HG02798 (cell line): Measurements from ENCODE around the gene ELMO1.

Source experiments
- ATAC-seq: cut with Tn5 transposase; IDR thresholded peaks from one replicate; pipeline ENCODE4 v1.9.1; 2021; ENCODE audit warnings: mild to moderate bottlenecking; ENCODE audit not compliant: unreplicated experiment, poor library complexity

ELMO1 gene

DNA sequence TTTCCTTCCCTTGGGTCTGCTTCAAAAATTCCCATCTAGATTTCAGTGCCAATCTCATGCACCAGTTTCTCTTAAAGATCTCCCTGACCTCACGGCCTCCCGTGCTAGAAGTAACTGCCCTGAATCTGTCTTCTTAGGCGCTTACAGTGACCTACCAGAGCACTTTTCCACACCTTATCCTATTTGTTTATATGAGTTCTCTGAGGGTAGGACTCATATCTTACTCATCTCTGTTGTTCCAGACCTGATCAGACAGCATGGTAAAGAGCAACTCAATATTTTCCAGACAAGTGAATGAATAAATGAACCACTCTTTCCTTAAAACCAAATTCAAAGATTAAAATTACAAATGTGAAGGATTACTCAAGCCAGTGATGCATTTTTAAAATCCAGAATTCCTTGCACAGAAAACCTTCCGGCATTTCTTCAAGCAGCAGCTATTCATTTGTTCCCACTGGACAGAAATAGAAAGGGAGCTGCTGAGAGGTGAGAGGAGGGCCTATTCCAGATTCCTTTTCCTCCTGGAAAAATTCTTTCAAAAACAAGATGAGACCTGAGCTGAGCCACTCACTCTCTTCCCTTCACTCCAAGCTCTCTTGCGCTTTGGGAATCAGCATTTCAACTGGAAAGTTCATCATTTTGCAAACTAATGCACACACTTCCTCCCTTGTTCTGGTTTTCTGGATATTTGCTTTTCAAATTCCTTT is 94.6 kb downstream of the ELMO1 start:
- no peak for ATAC-seq

- ATAC-seq = peak; percentile 79
These were observed 95.4 kb downstream of the ELMO1 start for GRCh38 chr7:37352974-37353948.

DNA sequence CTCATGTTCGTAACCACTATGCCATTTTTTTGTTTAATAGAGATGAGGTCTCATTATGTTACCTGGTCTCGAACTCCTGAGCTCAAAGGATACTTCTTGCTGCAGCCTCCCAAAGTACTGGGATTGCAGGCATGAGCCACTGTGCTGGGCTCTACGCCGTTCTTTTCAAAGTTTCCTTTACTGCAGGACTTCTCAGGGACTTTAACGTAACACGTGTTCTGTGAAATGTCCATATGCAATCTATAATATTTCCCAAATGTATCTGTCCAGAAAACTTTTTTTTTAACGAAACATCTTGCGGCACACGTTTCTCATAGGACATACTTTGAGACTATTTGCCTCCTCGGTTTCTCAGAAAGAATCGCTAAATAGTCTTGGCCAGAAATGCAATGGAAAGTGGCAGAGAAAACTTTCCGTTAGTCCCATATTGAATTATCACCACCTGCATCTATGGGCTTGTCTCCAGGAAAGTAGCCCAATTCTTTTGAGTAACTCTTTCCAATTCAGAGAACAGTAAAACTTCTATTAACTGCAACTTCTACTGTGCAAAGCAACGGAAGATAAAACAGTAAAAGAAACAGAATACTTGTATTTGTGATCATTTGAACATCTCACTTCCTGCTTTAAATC is 96.3 kb downstream of the ELMO1 start:
- no peak for ATAC-seq

DNA sequence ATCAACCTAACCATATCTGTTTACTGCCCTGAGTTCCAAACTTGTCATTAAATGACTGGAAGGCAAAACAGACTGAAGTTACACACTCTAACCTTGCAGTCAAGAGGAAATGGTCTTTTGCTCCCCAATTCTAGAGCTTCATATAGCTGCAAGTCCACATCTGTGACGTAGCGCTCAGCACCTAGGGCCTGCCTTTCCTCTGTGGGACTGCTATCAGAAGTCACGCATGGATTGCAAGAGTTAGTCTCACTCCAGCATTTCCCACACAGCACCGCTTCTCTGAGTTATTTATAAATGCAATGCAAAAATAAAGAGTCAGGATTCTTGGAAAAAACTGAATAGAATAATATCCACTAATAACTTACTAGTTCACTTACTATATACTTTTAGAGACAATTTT is 96.9 kb downstream of the ELMO1 start:
- ATAC-seq = no peak

- no peak for ATAC-seq
These were observed 98.6 kb downstream of the ELMO1 start for GRCh38 chr7:37349979-37350590.

GRCh38 chr7:37348982-37349381 is 99.7 kb downstream of the ELMO1 start:
- no peak for ATAC-seq

DNA sequence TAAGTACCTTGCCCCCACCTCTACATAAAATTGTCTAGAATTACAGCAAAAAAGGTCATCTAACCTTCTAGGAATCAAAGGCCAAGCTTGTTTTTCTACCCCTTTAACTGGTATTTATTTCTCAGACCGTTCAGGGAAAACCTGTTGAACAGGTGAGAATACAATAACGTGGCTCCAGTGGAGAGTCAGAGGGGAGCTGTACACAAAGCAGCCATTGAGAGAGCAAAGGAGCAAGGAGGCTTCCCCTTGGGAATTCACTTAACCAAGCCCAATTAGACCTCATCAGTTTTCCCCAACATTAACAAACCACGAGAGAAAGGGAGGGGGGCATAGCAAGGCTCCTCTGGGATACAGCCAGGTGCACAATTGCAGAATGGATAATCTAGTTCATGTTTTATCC is 101.9 kb downstream of the ELMO1 start:
- no peak for ATAC-seq

GRCh38 chr7:37344886-37345579 is 103.6 kb downstream of the ELMO1 start:
- ATAC-seq = no peak

GRCh38 chr7:37342688-37343471 is 105.8 kb downstream of the ELMO1 start:
- ATAC-seq = peak; percentile 67

GRCh38 chr7:37342176-37342687 is 106.4 kb downstream of the ELMO1 start:
- no peak for ATAC-seq

GRCh38 chr7:37341033-37341630 is 107.5 kb downstream of the ELMO1 start:
- peak; percentile 56 for ATAC-seq

DNA sequence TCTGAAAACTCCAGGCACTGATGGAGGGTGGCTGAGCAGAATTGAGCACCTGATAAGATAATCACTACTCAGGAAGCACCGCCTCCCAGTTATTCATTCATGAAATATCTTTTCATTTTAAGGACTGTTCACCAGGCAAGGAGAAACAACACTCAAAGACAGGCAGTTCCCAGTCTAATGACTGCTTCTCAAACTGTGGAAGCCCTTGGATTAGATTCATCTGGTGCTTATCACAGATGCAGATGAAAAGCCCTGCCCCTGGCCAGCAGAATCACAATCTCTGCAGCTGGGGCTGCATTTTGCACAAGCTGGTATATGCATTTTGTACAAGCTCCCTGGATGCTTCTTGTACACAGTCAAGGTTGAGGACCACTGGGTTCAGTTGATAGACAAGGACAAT is 109.7 kb downstream of the ELMO1 start:
- ATAC-seq = no peak

- ATAC-seq = peak; percentile 14
These were observed 111.1 kb downstream of the ELMO1 start for GRCh38 chr7:37337522-37337921.

DNA sequence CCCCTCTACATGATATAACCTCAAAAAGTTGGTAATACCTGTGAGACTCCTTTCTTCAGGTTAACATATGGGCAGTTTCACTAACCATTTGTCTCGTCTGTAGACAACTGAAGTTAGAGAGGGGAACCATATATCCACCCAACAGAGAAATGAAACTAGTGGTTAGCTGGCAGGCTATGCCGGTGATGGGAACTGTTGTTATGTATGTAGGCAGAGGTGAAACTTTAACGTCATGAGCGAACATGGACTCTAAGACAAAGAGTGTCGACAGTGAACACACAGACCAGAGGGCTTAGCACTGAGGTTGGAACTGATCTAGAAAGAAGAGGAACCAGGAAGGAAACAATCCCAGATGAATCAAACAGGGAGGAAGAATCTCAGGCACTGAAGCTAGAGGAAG is 112.4 kb downstream of the ELMO1 start:
- ATAC-seq = peak; percentile 90

- ATAC-seq = no peak
These were observed 115.6 kb downstream of the ELMO1 start for GRCh38 chr7:37333075-37333474.

DNA sequence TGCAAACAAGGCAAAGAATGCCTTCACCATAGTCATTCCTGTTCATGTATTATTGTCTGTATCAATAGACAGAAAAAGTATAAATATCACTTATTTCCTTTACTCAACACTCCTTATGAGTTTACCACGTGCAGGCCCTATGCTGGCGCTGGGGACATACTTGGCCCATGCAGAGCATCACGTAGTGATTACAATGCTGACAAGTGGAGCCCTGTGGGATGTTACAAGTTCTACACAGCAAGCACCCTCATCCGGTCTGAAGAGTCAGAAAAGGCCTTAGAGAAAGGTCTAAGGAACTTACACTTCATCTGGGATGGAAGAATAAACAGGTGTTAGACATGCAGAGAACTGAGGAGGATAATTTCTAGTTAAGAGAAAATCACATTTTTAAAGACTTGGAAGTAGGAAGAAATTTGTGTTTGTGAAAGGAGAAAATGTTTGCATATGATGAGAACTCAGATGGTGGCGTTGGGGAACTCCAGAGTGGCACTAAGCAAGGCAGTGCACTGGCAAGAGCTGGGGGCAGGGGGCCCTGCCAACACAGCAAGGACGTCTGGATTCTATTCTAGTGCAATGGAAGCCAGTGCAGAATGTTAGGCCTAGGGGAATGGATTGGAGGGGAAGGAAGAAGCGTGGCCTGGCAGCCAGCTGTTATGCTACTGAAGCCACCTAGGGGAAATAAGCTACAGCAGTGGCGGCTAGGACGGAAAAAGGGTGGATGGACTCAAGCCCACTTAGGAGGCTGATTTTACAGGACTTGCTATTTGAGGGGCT is 116.2 kb downstream of the ELMO1 start:
- ATAC-seq = no peak

GRCh38 chr7:37330775-37331174 is 117.9 kb downstream of the ELMO1 start:
- no peak for ATAC-seq

- ATAC-seq = no peak
These were observed 118.7 kb downstream of the ELMO1 start for GRCh38 chr7:37329940-37330339.
